OCI-LY1 (cell line): ENCODE measurements around the gene CMIP.

ENCODE experiments used
- CTCF ChIP-seq: fragments of 200-600 bp; sonication (generic), shearing (Covaris generic); IDR thresholded peaks from 2 replicates; pipeline ENCODE4 v1.5.1; 2017; ENCODE audit warnings: mild to moderate bottlenecking, antibody characterized with exemption, low read length, moderate library complexity, mixed read lengths
- EZH2 ChIP-seq: fragments of 200-600 bp; sonication (generic), shearing (Covaris generic); IDR thresholded peaks from 2 replicates; pipeline ENCODE4 v1.8.0; 2017; ENCODE audit warnings: borderline replicate concordance, mixed run types, mild to moderate bottlenecking, antibody characterized with exemption, low read length, moderate library complexity, mixed read lengths

- no peak for TF ChIP-seq CTCF
- no peak for TF ChIP-seq EZH2
These were observed 155.7 kb downstream of the CMIP start for GRCh38 chr16:81600275-81600674.
